Peyer's patch (tissue), 4 donors: ENCODE data around the gene TGFB2. TPM values are rescaled to one million over a fixed set of nuclear protein-coding genes. Genes with fewer than 3 reads are reported as not detected.
A peak's percentile ranks its signal among the peaks of the same experiment; 100 is the strongest.

Source experiments
- DNase-seq, 3 donors: peaks; one replicate each; pipeline ENCODE4 v3.0.0-alpha.2; 2017 to 2019
- H3K27ac ChIP-seq, 4 donors: fragments of 200-600 bp; sonication (generic); one replicate each; pipeline ENCODE4 v1.5.1; 2016 to 2019
- H3K27me3 ChIP-seq, 2 donors: fragments of 200-600 bp; sonication (generic); one replicate each; pipeline ENCODE4 v1.5.1; 2019
- H3K36me3 ChIP-seq, 3 donors: fragments of 200-600 bp; sonication (generic); one replicate each; pipeline ENCODE4 v1.5.1; 2016 to 2019
- H3K4me1 ChIP-seq, 4 donors: fragments of 200-600 bp; sonication (generic); one replicate each; pipeline ENCODE4 v1.5.1; 2016 to 2019
- H3K4me3 ChIP-seq, 4 donors: fragments of 200-600 bp; sonication (generic); 1 replicate in 3 of 4; 2 replicates in 1 of 4; pipeline ENCODE4 v1.5.1; 2016 to 2019; ENCODE audit warnings: mild to moderate bottlenecking in 1 of 4
- H3K9me3 ChIP-seq, 4 donors: fragments of 200-600 bp; sonication (generic); one replicate each; pipeline ENCODE4 v1.5.1; 2016 to 2019; ENCODE audit warnings: mild to moderate bottlenecking in 1 of 4
- CTCF ChIP-seq, 6 experiments: fragments of 450-650 bp in 4 of 6; fragments of 200-600 bp in 2 of 6; sonication (generic) in 1 of 6; IDR thresholded peaks; one replicate each; pipeline ENCODE4 v1.5.1; 2017 to 2019; ENCODE audit warnings: antibody characterized with exemption in 6 of 6, mild to moderate bottlenecking in 3 of 6, moderate library complexity in 1 of 6
- POLR2A ChIP-seq, 2 donors: fragments of 450-650 bp; IDR thresholded peaks; one replicate each; pipeline ENCODE4 v1.5.1; 2017; ENCODE audit warnings: antibody characterized with exemption in 2 of 2, mild to moderate bottlenecking in 2 of 2, moderate library complexity in 2 of 2
- total RNA-seq, 4 donors: library from RNA; depleted of rRNA; stranded (reverse); fragments of >200 nt; gene quantifications; one replicate each; pipeline ENCODE4 v1.1.0, GENCODE V29; 2016

TGFB2 gene
- total RNA-seq, 4 donors from 2014 or later, result 0.28 to 1.7 (median 0.54) TPM; not detected in 1

GRCh38 chr1:218349348-218350034 is 4.4 kb downstream of the TGFB2 start:
- no peak for TF ChIP-seq POLR2A (IDR thresholded peaks at IDR 0.05)
- TF ChIP-seq CTCF (IDR thresholded peaks at IDR 0.05), result no peak
- no peak for DNase-seq
- Histone ChIP-seq H3K27ac (peak overlapping the region in 2 of 4 donors; percentile 6 to 80), H3K9me3 (no peaks in the 10 kb centered on the region), H3K4me3 (no peak overlapping the region), H3K27me3 (peaks cover 0 to 8% of the 10 kb centered on the region in 2 donors), H3K36me3 (no peaks in the 10 kb centered on the region), H3K4me1 (peaks cover 0 to 14% (median 2%) of the 10 kb centered on the region in 4 donors)

- DNase-seq, result no peak
- Histone ChIP-seq H3K36me3 (no peaks in the 10 kb centered on the region), H3K27me3 (peaks cover 0 to 8% of the 10 kb centered on the region in 2 donors), H3K27ac (peak overlapping the region in 1 of 4 donors; percentile 50), H3K9me3 (no peaks in the 10 kb centered on the region), H3K4me1 (peaks cover 0 to 9% (median 2%) of the 10 kb centered on the region in 4 donors), H3K4me3 (no peak overlapping the region)
- TF ChIP-seq CTCF (IDR thresholded peaks at IDR 0.05), result no peak
- TF ChIP-seq POLR2A (IDR thresholded peaks at IDR 0.05), result no peak
Measured at GRCh38 chr1:218350035-218350525, 4.9 kb downstream of the TGFB2 start.

GRCh38 chr1:218350801-218351266 is 5.7 kb downstream of the TGFB2 start:
- H3K27ac ChIP-seq, result peak overlapping the region in 3 of 4 donors; percentile 50 to 55 (median 54)
- DNase-seq, result no peak
- H3K27me3 ChIP-seq, result peaks cover 0 to under 1% of the 10 kb centered on the region in 2 donors
- H3K4me3 ChIP-seq, result peak overlapping the region in 2 of 4 donors; percentile 16 to 22
- no peak for TF ChIP-seq POLR2A (IDR thresholded peaks at IDR 0.05)
- TF ChIP-seq CTCF (IDR thresholded peaks at IDR 0.05), result no peak
- peaks cover 0 to 5% (median under 1%) of the 10 kb centered on the region in 4 donors for H3K4me1 ChIP-seq
- H3K36me3 ChIP-seq, result no peaks in the 10 kb centered on the region
- no peaks in the 10 kb centered on the region for H3K9me3 ChIP-seq

- peak in 2 of 3 donors; percentile 31 to 50 for DNase-seq
- Histone ChIP-seq H3K4me3 (peak overlapping the region in 3 of 4 donors; percentile 12 to 22 (median 16)), H3K27ac (peak overlapping the region in 3 of 4 donors; percentile 50 to 55 (median 54)), H3K36me3 (no peaks in the 10 kb centered on the region), H3K4me1 (peaks cover 0 to 5% (median 0%) of the 10 kb centered on the region in 4 donors), H3K27me3 (no peaks in the 10 kb centered on the region), H3K9me3 (no peaks in the 10 kb centered on the region)
- TF ChIP-seq CTCF (IDR thresholded peaks at IDR 0.05), result peak in 4 of 6 experiments; percentile 3 to 29 (median 15)
- no peak for TF ChIP-seq POLR2A (IDR thresholded peaks at IDR 0.05)
Measured at GRCh38 chr1:218351391-218352074, 6.4 kb downstream of the TGFB2 start.

GRCh38 chr1:218352075-218352438 is 6.9 kb downstream of the TGFB2 start:
- H3K27me3 ChIP-seq, result no peaks in the 10 kb centered on the region
- H3K4me3 ChIP-seq, result no peak overlapping the region
- peaks cover 0 to 3% (median 0%) of the 10 kb centered on the region in 4 donors for H3K4me1 ChIP-seq
- no peak for TF ChIP-seq CTCF (IDR thresholded peaks at IDR 0.05)
- no peak for TF ChIP-seq POLR2A (IDR thresholded peaks at IDR 0.05)
- H3K27ac ChIP-seq, result peak overlapping the region in 1 of 4 donors; percentile 50
- no peaks in the 10 kb centered on the region for H3K36me3 ChIP-seq
- H3K9me3 ChIP-seq, result no peaks in the 10 kb centered on the region
- no peak for DNase-seq
